Glutamatergic neuron (in vitro differentiated cells): ENCODE results near the gene C16orf89. TPM values are rescaled to one million over a fixed set of nuclear protein-coding genes. Genes with fewer than 3 reads are reported as not detected.

ENCODE experiments used
- DNase-seq: peaks from one replicate; pipeline ENCODE4 v3.0.0; 2022
- H3K27ac Mint-ChIP-seq: one replicate; pipeline ENCODE4 v1.8.0; 2020; ENCODE audit warnings: mild to moderate bottlenecking, mixed read lengths, inconsistent platforms; ENCODE audit not compliant: unreplicated experiment
- H3K27me3 Mint-ChIP-seq: one replicate; pipeline ENCODE4 v1.8.0; 2020; ENCODE audit warnings: mild to moderate bottlenecking, moderate library complexity, mixed read lengths, inconsistent platforms; ENCODE audit not compliant: unreplicated experiment
- H3K36me3 Mint-ChIP-seq: one replicate; pipeline ENCODE4 v1.8.0; 2020; ENCODE audit warnings: mild to moderate bottlenecking, mixed read lengths, inconsistent platforms; ENCODE audit not compliant: unreplicated experiment
- H3K4me1 Mint-ChIP-seq: one replicate; pipeline ENCODE4 v1.8.0; 2020; ENCODE audit warnings: mild to moderate bottlenecking, low read depth, mixed read lengths, inconsistent platforms; ENCODE audit not compliant: unreplicated experiment
- H3K4me3 Mint-ChIP-seq: one replicate; pipeline ENCODE4 v1.8.0; 2020; ENCODE audit warnings: mild to moderate bottlenecking, mixed read lengths, inconsistent platforms; ENCODE audit not compliant: unreplicated experiment
- H3K9me3 Mint-ChIP-seq: one replicate; pipeline ENCODE4 v1.8.0; 2020; ENCODE audit warnings: mild to moderate bottlenecking, moderate library complexity, mixed read lengths, inconsistent platforms; ENCODE audit not compliant: unreplicated experiment
- CTCF ChIP-seq: fragments of 200-600 bp; sonication (generic); IDR thresholded peaks from one replicate; pipeline ENCODE4 v1.5.0; 2021; ENCODE audit not compliant: partially characterized antibody, unreplicated experiment
- total RNA-seq: library from RNA; stranded (reverse); fragmentation: NEBNext Ultra II Directional; extraction: Animal tissue kit (Norgen Biotek cat#: 25700); gene quantifications from one replicate; pipeline ENCODE4 v1.2.1, GENCODE V29; 2021; ENCODE audit not compliant: unreplicated experiment

The C16orf89 gene
- total RNA-seq, 1 donor from 2014 or later, result not detected

DNA sequence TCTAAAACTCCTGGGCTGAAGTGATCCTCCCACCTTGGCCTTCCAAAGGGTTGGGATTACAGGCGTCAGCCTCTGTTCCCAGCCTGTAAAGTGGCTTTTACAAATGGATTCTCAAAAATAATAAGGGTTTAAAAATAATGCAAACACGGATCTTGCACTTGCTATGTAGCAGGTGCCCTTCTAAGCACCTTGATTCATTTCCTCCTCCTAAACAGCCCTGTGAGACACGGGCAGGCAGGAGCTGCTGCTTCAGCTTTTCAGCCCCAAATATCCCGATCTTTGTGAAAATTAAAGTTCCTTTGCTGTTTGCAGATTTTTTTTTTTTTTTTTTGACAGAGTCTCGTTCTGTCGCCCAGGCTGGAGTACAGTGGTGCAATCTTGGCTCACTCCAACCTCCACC, 63.8 kb downstream of the C16orf89 start:
- Mint-ChIP-seq H3K4me3 (no peak overlapping the region), H3K36me3 (no peaks in the 10 kb centered on the region), H3K27ac (no peak overlapping the region), H3K27me3 (peaks cover 3% of the 10 kb centered on the region), H3K9me3 (no peaks in the 10 kb centered on the region), H3K4me1 (no peaks in the 10 kb centered on the region)
- no peak for TF ChIP-seq CTCF
- DNase-seq, result no peak

GRCh38 chr16:5001571-5001970, 64.2 kb downstream of the C16orf89 start:
- DNase-seq, result no peak
- TF ChIP-seq CTCF, result no peak
- H3K27ac Mint-ChIP-seq, result no peak overlapping the region
- no peaks in the 10 kb centered on the region for H3K4me1 Mint-ChIP-seq
- H3K9me3 Mint-ChIP-seq, result no peaks in the 10 kb centered on the region
- no peak overlapping the region for H3K4me3 Mint-ChIP-seq
- peaks cover 3% of the 10 kb centered on the region for H3K27me3 Mint-ChIP-seq
- H3K36me3 Mint-ChIP-seq, result no peaks in the 10 kb centered on the region

DNA sequence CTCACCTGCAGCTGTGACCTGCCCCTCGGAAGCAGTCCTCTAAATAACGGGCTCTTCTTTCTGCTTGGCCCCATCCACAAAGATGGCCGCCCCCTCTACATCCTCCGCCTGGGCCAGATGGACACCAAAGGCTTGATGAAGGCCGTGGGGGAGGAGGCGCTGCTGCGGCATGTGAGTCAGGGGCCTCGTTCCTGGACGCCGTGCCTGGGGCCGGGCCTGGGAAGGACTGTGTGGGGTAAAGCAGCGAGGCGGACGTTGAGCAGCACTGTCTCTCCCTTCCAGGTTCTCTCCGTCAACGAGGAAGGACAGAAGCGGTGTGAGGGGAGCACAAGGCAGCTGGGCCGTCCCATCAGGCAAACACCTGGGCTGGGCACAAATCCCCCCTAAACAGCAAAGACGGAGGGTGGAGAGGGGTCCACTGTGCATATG, 65.2 kb downstream of the C16orf89 start:
- H3K4me1 Mint-ChIP-seq, result no peaks in the 10 kb centered on the region
- no peak overlapping the region for H3K27ac Mint-ChIP-seq
- H3K9me3 Mint-ChIP-seq, result no peaks in the 10 kb centered on the region
- peaks cover 3% of the 10 kb centered on the region for H3K27me3 Mint-ChIP-seq
- H3K36me3 Mint-ChIP-seq, result no peaks in the 10 kb centered on the region
- DNase-seq, result no peak
- H3K4me3 Mint-ChIP-seq, result no peak overlapping the region
- no peak for TF ChIP-seq CTCF

DNA sequence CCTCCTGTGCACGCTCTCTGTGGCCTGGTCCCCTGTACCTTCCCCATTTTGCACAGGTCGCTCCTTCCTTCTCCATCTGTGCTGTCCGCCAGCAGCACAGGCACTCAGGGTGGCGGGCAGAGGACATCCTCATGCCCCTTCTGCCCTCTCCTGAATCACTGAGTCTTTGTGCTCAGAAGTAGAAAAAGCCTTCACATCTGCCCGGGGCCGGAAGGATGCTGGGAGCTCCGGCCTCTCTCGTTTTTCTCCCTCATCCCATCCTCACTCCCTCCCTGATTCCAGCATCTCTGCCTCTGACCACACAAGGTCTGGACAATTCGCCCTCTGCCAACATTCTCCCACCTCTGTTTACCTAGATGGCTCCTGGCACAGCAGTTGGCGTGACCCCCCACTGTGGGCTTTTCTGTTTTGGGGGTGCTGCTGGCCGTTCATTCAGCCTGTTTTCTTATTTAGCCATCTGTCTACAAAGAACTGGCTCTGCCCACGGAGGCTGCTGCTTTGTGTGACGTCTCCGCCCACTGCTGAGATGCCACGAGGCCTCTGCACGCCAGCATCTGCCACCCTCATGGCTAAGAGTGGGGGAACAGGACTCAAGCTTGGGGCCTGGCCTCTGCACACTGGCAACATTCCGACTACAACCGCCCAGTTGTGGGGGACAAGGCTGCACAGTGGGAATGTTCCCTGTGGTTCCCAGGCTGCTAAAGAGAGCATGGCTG, 70.9 kb downstream of the C16orf89 start:
- Mint-ChIP-seq H3K9me3 (no peaks in the 10 kb centered on the region), H3K4me1 (no peaks in the 10 kb centered on the region), H3K36me3 (peaks cover 4% of the 10 kb centered on the region), H3K27me3 (no peaks in the 10 kb centered on the region), H3K27ac (no peak overlapping the region), H3K4me3 (no peak overlapping the region)
- DNase-seq, result no peak
- no peak for TF ChIP-seq CTCF

Other genes with a start within 250 kb of the C16orf89 start
- gene GLYR1, start 218.7 kb downstream of the C16orf89 start, total RNA-seq, result 133 TPM
- 34.3 TPM for gene UBN1, start 218.5 kb downstream of the C16orf89 start, total RNA-seq
- gene PPL, start 128.8 kb downstream of the C16orf89 start, total RNA-seq, result 4.7 TPM
- 3.1 TPM for gene SEC14L5, start 107.6 kb downstream of the C16orf89 start, total RNA-seq
- 9.7 TPM for gene NAGPA, start 32.0 kb downstream of the C16orf89 start, total RNA-seq
- gene ALG1, start 5.9 kb upstream of the C16orf89 start, total RNA-seq, result 18.8 TPM
- 12.9 TPM for gene EEF2KMT, start 31.8 kb upstream of the C16orf89 start, total RNA-seq